ENCODE measurements around the gene ELK3. TPM values are rescaled to one million over a fixed set of nuclear protein-coding genes. Genes with fewer than 3 reads are reported as not detected.

ELK3 gene
- total RNA-seq, 2 donors from 2014 or later = 17.1 to 18.1 TPM

DNA sequence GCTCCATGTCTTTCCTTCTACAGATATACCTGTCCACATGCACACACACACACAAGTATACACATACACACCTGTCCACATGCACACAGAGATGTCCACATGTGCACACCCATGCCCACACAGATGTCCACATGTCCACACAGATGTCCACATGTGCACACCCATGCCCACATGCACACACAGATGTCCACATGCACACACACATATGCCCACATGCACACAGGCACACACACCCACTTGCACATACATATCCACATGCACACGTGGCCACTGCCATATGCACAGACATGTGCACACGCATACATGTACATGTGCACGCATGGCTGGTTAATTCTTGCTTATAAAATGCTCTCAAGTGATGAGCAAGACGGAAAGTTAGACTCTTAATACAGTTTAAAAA lies 32.2 kb downstream of the ELK3 start:
- H3K27me3 ChIP-seq (ENCODE audit: control insufficient read depth, insufficient read depth, low read length, poor library complexity, severe bottlenecking) = no peaks in the 10 kb centered on the region
- no peak overlapping the region for H3K27ac ChIP-seq (ENCODE audit: low read depth, low read length)
- H3K36me3 ChIP-seq (ENCODE audit: control insufficient read depth, insufficient read depth, low read length) = peaks cover 22% of the 10 kb centered on the region
- H3K36me3 Mint-ChIP-seq (ENCODE audit: low read depth) = peaks cover 20% of the 10 kb centered on the region
- 91 to 100% methylated on average over 2 to 4 of the region's 4 CpGs for WGBS, 2 experiments (ENCODE audit: insufficient coverage in 1 of 2, insufficient read length in 1 of 2)
- no peak overlapping the region for H3K4me3 Mint-ChIP-seq
- H3K27me3 Mint-ChIP-seq (ENCODE audit: insufficient read depth) = no peaks in the 10 kb centered on the region
- no peak overlapping the region for H3K27ac Mint-ChIP-seq
- no peaks in the 10 kb centered on the region for H3K9me3 Mint-ChIP-seq
- no peaks in the 10 kb centered on the region for H3K4me1 Mint-ChIP-seq
- no peak overlapping the region for H3K4me3 ChIP-seq (ENCODE audit: low read length)
- no peaks in the 10 kb centered on the region for H3K4me1 ChIP-seq (ENCODE audit: control insufficient read depth, insufficient read depth, low read length)
- H3K9ac ChIP-seq (ENCODE audit: extremely low read depth, low read length, poor library complexity, severe bottlenecking) = no peak overlapping the region
- H3K9me3 ChIP-seq (ENCODE audit: control insufficient read depth, low read length) = no peaks in the 10 kb centered on the region
- DNase-seq = no peak
- TF ChIP-seq, protein P1, sequence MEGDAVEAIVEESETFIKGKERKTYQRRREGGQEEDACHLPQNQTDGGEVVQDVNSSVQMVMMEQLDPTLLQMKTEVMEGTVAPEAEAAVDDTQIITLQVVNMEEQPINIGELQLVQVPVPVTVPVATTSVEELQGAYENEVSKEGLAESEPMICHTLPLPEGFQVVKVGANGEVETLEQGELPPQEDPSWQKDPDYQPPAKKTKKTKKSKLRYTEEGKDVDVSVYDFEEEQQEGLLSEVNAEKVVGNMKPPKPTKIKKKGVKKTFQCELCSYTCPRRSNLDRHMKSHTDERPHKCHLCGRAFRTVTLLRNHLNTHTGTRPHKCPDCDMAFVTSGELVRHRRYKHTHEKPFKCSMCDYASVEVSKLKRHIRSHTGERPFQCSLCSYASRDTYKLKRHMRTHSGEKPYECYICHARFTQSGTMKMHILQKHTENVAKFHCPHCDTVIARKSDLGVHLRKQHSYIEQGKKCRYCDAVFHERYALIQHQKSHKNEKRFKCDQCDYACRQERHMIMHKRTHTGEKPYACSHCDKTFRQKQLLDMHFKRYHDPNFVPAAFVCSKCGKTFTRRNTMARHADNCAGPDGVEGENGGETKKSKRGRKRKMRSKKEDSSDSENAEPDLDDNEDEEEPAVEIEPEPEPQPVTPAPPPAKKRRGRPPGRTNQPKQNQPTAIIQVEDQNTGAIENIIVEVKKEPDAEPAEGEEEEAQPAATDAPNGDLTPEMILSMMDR (conservative IDR thresholded peaks at IDR 0.05) = no peak

DNA sequence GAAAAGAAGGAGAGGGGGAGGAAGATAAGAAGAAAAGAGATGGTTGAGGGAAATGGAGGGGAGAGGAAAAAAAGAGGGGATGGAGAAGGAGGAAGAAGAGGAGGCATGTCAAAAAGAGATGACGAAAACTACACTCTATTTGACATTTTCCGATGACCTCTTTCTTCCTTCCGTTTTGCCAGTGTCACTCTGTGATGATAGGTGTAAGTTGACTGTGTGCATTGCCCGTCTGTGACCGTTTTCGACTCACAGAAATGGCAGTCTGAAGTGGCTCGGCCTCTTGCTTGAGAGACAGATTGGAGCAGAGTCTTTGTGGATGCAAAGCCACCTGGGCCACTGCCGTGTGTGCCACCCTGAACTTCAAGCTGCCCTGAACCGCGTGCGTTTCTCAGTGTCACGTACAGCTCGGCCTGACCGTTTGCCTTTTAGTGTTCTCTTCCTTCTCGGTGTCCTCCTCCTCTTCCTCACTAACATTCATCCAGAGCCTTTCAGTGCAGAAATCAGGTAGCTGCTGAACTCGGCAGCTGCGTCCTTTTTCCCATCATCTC lies 32.7 kb downstream of the ELK3 start:
- Histone ChIP-seq H3K9me3 (ENCODE audit: control insufficient read depth, low read length) (no peaks in the 10 kb centered on the region), H3K27me3 (ENCODE audit: control insufficient read depth, insufficient read depth, low read length, poor library complexity, severe bottlenecking) (no peaks in the 10 kb centered on the region), H3K36me3 (ENCODE audit: control insufficient read depth, insufficient read depth, low read length) (peaks cover 22% of the 10 kb centered on the region), H3K27ac (ENCODE audit: low read depth, low read length) (no peak overlapping the region), H3K9ac (ENCODE audit: extremely low read depth, low read length, poor library complexity, severe bottlenecking) (no peak overlapping the region), H3K4me3 (ENCODE audit: low read length) (no peak overlapping the region), H3K4me1 (ENCODE audit: control insufficient read depth, insufficient read depth, low read length) (no peaks in the 10 kb centered on the region)
- no peak for DNase-seq
- no peaks in the 10 kb centered on the region for H3K27me3 Mint-ChIP-seq (ENCODE audit: insufficient read depth)
- no peak overlapping the region for H3K4me3 Mint-ChIP-seq
- TF ChIP-seq, protein P1 (conservative IDR thresholded peaks at IDR 0.05) = no peak
- H3K36me3 Mint-ChIP-seq (ENCODE audit: low read depth) = peaks cover 24% of the 10 kb centered on the region
- no peak overlapping the region for H3K27ac Mint-ChIP-seq
- WGBS, 2 experiments (ENCODE audit: insufficient coverage in 1 of 2, insufficient read length in 1 of 2) = 91 to 92% methylated on average over 17 of the region's 17 CpGs
- peaks cover under 1% of the 10 kb centered on the region for H3K9me3 Mint-ChIP-seq
- H3K4me1 Mint-ChIP-seq = no peaks in the 10 kb centered on the region

DNA sequence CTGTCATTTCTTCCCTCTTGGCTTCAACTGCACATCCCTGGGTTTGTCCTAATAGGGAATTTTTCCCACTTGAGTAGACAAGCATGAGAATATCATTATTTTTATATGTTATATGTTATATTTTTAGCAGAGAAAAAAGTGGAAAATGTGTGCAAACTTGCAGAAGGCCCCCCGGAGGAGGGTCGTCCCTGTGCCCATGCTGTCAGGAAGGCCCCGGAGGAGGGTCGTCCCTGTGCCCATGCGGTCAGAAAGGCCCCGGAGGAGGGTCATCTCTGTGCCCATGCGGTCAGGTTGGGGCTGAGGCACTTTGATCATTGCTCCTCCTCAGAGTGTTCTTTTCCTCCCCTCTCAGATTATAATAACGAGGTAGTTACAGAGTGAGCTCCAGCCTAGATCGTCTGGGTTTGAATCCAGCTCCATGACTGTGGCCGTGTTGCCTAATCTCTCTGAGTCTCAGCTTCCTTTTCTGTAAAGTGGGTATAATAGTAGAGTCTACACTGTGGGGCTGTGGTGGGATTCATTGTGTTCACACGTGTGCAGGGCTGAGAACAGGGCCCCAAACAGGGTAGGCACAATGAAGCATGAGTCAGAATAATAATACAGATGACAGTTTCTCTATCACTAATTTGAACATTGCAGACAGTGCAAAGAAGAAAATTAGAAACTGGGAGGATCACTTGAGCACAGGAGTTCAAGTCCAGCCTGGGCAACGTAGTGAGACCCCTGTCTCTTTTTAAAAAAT lies 33.4 kb downstream of the ELK3 start:
- H3K9ac ChIP-seq (ENCODE audit: extremely low read depth, low read length, poor library complexity, severe bottlenecking) = no peak overlapping the region
- peaks cover 2% of the 10 kb centered on the region for H3K9me3 Mint-ChIP-seq
- H3K36me3 Mint-ChIP-seq (ENCODE audit: low read depth) = peaks cover 26% of the 10 kb centered on the region
- TF ChIP-seq, protein P1 (conservative IDR thresholded peaks at IDR 0.05) = no peak
- no peaks in the 10 kb centered on the region for H3K4me1 Mint-ChIP-seq
- no peak overlapping the region for H3K27ac Mint-ChIP-seq
- H3K4me1 ChIP-seq (ENCODE audit: control insufficient read depth, insufficient read depth, low read length) = no peaks in the 10 kb centered on the region
- H3K27me3 Mint-ChIP-seq (ENCODE audit: insufficient read depth) = no peaks in the 10 kb centered on the region
- H3K36me3 ChIP-seq (ENCODE audit: control insufficient read depth, insufficient read depth, low read length) = peaks cover 22% of the 10 kb centered on the region
- no peak overlapping the region for H3K4me3 Mint-ChIP-seq
- no peak for DNase-seq
- no peak overlapping the region for H3K4me3 ChIP-seq (ENCODE audit: low read length)
- H3K27me3 ChIP-seq (ENCODE audit: control insufficient read depth, insufficient read depth, low read length, poor library complexity, severe bottlenecking) = no peaks in the 10 kb centered on the region
- WGBS, 2 experiments (ENCODE audit: insufficient coverage in 1 of 2, insufficient read length in 1 of 2) = 87 to 92% methylated on average over 10 to 12 of the region's 12 CpGs
- H3K27ac ChIP-seq (ENCODE audit: low read depth, low read length) = no peak overlapping the region
- no peaks in the 10 kb centered on the region for H3K9me3 ChIP-seq (ENCODE audit: control insufficient read depth, low read length)

Data from endodermal cell (in vitro differentiated cells).